Measurements from ENCODE around the gene KIF25.

GRCh38 chr6:168047841-168048723 lies 50.6 kb downstream of the KIF25 start:
- TF ChIP-seq CTCF (IDR thresholded peaks at IDR 0.05; ENCODE audit: insufficient read depth, low read length, poor library complexity, severe bottlenecking) (no peak), EZH2phosphoT487 (conservative IDR thresholded peaks at IDR 0.05; ENCODE audit: low read length) (no peak)

All from SU-DHL-6 (cell line).